Breast epithelium (tissue), 4 donors: ENCODE results near the gene CDH4. TPM values are rescaled to one million over a fixed set of nuclear protein-coding genes. Genes with fewer than 3 reads are reported as not detected.

Experiments
- DNase-seq, 2 donors: peaks; one replicate each; pipeline ENCODE4 v3.0.0-alpha.2; 2019; ENCODE audit warnings: low spot score in 2 of 2
- H3K27ac ChIP-seq, 2 donors: fragments of 200-600 bp; sonication (generic) in 1 of 2; one replicate each; pipeline ENCODE4 v1.5.1; 2016 to 2019; ENCODE audit warnings: mild to moderate bottlenecking in 1 of 2
- H3K27me3 ChIP-seq, 2 donors: fragments of 200-600 bp; sonication (generic) in 1 of 2; one replicate each; pipeline versions ENCODE4 v1.5.1 to v1.6.0; 2017 to 2019; ENCODE audit warnings: control low read depth in 1 of 2, mild to moderate bottlenecking in 1 of 2
- H3K36me3 ChIP-seq: fragments of 200-600 bp; one replicate; pipeline ENCODE4 v1.5.1; 2019
- H3K4me1 ChIP-seq, 2 donors: fragments of 200-600 bp; sonication (generic); one replicate each; pipeline ENCODE4 v1.5.1; 2016 to 2019; ENCODE audit warnings: control low read depth in 1 of 2
- H3K4me3 ChIP-seq, 3 donors: fragments of 200-600 bp; sonication (generic); 1 replicate in 2 of 3; 2 replicates in 1 of 3; pipeline ENCODE4 v1.5.1; 2016 to 2019; ENCODE audit warnings: mild to moderate bottlenecking in 3 of 3, moderate library complexity in 2 of 3
- H3K9me3 ChIP-seq, 2 donors: fragments of 200-600 bp; sonication (generic) in 1 of 2; one replicate each; pipeline ENCODE4 v1.5.1; 2016 to 2019; ENCODE audit warnings: control low read depth in 1 of 2
- POLR2A ChIP-seq: fragments of 450-650 bp; IDR thresholded peaks from one replicate; pipeline ENCODE4 v1.6.1; 2016; ENCODE audit warnings: antibody characterized with exemption, mild to moderate bottlenecking, moderate library complexity
- POLR2AphosphoS5 ChIP-seq, 3 donors: sonication (generic); formaldehyde crosslinking; IDR thresholded peaks; one replicate each; pipeline ENCODE4 v1.6.1; 2017; ENCODE audit warnings: antibody characterized with exemption in 3 of 3
- intact Hi-C: fragments of 100-400 bp; cut with DNase I; formaldehyde crosslinking; loops from one replicate; pipeline ENCODE4 v1.15.1; 2023; ENCODE audit warnings: low total_unique reads
- total RNA-seq, 3 donors: library from RNA; depleted of rRNA; stranded (reverse); fragments of >200 nt; gene quantifications; one replicate each; pipeline ENCODE4 v1.1.0, GENCODE V29; 2016
- TF ChIP-seq, protein P1 (sequence below), 3 donors: fragments of 450-650 bp; IDR thresholded peaks; one replicate each; pipeline ENCODE4 v1.5.1; 2016 to 2017; ENCODE audit warnings: antibody characterized with exemption in 3 of 3, mild to moderate bottlenecking in 3 of 3, moderate library complexity in 3 of 3

CDH4 gene
- total RNA-seq, 3 donors from 2014 or later = under 0.01 TPM; not detected in 2

GRCh38 chr20:61862881-61863280 is 610.8 kb downstream of the CDH4 start:
- Histone ChIP-seq H3K27ac (no peak overlapping the region), H3K4me3 (no peak overlapping the region), H3K9me3 (no peaks in the 10 kb centered on the region), H3K4me1 (no peaks in the 10 kb centered on the region), H3K36me3 (no peaks in the 10 kb centered on the region), H3K27me3 (peaks cover 0 to 5% of the 10 kb centered on the region in 2 donors)
- DNase-seq = no peak
- no peak for TF ChIP-seq POLR2A
- TF ChIP-seq, protein P1, sequence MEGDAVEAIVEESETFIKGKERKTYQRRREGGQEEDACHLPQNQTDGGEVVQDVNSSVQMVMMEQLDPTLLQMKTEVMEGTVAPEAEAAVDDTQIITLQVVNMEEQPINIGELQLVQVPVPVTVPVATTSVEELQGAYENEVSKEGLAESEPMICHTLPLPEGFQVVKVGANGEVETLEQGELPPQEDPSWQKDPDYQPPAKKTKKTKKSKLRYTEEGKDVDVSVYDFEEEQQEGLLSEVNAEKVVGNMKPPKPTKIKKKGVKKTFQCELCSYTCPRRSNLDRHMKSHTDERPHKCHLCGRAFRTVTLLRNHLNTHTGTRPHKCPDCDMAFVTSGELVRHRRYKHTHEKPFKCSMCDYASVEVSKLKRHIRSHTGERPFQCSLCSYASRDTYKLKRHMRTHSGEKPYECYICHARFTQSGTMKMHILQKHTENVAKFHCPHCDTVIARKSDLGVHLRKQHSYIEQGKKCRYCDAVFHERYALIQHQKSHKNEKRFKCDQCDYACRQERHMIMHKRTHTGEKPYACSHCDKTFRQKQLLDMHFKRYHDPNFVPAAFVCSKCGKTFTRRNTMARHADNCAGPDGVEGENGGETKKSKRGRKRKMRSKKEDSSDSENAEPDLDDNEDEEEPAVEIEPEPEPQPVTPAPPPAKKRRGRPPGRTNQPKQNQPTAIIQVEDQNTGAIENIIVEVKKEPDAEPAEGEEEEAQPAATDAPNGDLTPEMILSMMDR (IDR thresholded peaks at IDR 0.05) = no peak
- TF ChIP-seq POLR2AphosphoS5 (IDR thresholded peaks at IDR 0.05) = no peak
- intact Hi-C loops = no loop called here

- Histone ChIP-seq H3K4me1 (no peaks in the 10 kb centered on the region), H3K9me3 (no peaks in the 10 kb centered on the region), H3K27me3 (peaks cover 0 to 14% of the 10 kb centered on the region in 2 donors), H3K27ac (no peak overlapping the region), H3K36me3 (no peaks in the 10 kb centered on the region), H3K4me3 (no peak overlapping the region)
- intact Hi-C loops = no loop called here
- no peak for DNase-seq
- TF ChIP-seq POLR2AphosphoS5 (IDR thresholded peaks at IDR 0.05) (no peak), POLR2A (no peak)
- TF ChIP-seq, protein P1 (IDR thresholded peaks at IDR 0.05) = no peak
These were observed 612.4 kb downstream of the CDH4 start for GRCh38 chr20:61864481-61864880.

- Histone ChIP-seq H3K27ac (no peak overlapping the region), H3K4me1 (no peaks in the 10 kb centered on the region), H3K9me3 (no peaks in the 10 kb centered on the region), H3K27me3 (peaks cover 0 to 21% of the 10 kb centered on the region in 2 donors), H3K4me3 (no peak overlapping the region), H3K36me3 (no peaks in the 10 kb centered on the region)
- DNase-seq = no peak
- intact Hi-C loops = no loop called here
- TF ChIP-seq POLR2AphosphoS5 (IDR thresholded peaks at IDR 0.05) = no peak
- TF ChIP-seq POLR2A = no peak
- TF ChIP-seq, protein P1 (IDR thresholded peaks at IDR 0.05) = no peak
These were observed 613.3 kb downstream of the CDH4 start for GRCh38 chr20:61865353-61865752.

GRCh38 chr20:61866165-61866564 is 614.1 kb downstream of the CDH4 start:
- no peaks in the 10 kb centered on the region for H3K36me3 ChIP-seq
- TF ChIP-seq POLR2A (no peak), POLR2AphosphoS5 (IDR thresholded peaks at IDR 0.05) (no peak)
- TF ChIP-seq, protein P1 (IDR thresholded peaks at IDR 0.05) = no peak
- intact Hi-C loops = no loop called here

DNA sequence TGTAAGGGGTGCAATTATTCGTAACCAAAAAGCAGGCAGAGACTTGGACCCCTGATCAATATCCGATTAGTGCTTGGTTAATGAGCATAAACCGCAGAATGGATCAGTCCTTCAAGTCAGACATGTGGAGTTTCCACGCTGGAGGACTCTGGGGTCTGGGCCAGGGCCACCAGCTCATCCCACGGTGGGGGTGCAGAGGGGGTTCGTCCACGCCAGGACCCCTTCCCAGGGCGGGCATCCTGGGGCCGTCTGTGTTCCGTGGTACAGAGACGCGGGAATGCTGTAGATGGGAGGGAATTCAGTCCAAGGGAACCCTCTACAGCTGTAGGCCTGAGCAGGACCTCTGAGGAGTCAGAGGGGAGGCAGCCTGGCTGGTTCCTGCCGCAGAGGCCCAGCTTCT is 615.9 kb downstream of the CDH4 start:
- DNase-seq = no peak
- peaks cover 0 to 7% of the 10 kb centered on the region in 2 donors for H3K9me3 ChIP-seq
- peaks cover 0 to 21% of the 10 kb centered on the region in 2 donors for H3K27me3 ChIP-seq
- intact Hi-C loops = no loop called here
- H3K36me3 ChIP-seq = no peaks in the 10 kb centered on the region
- TF ChIP-seq POLR2A (no peak), POLR2AphosphoS5 (IDR thresholded peaks at IDR 0.05) (no peak)
- TF ChIP-seq, protein P1 (IDR thresholded peaks at IDR 0.05) = no peak
- no peak overlapping the region for H3K27ac ChIP-seq
- H3K4me3 ChIP-seq = no peak overlapping the region
- H3K4me1 ChIP-seq = no peaks in the 10 kb centered on the region

More at GRCh38 chr20:61866165-61866564, 614.1 kb downstream of the CDH4 start:
- no peak overlapping the region for H3K27ac ChIP-seq
- DNase-seq = no peak
- H3K4me1 ChIP-seq = no peaks in the 10 kb centered on the region
- peaks cover 0 to 21% of the 10 kb centered on the region in 2 donors for H3K27me3 ChIP-seq
- H3K9me3 ChIP-seq = no peaks in the 10 kb centered on the region
- no peak overlapping the region for H3K4me3 ChIP-seq
